IMR-90 (cell line): ENCODE data around the gene PPARGC1A. TPM values are rescaled to one million over a fixed set of nuclear protein-coding genes. Genes with fewer than 3 reads are reported as not detected.

Source experiments
- ATAC-seq: fragments of 200-7000 bp; cut with Tn5 transposase; 2 replicates; pipeline ENCODE4 v1.9.1; 2020; ENCODE audit warnings: low read depth, mild to moderate bottlenecking, moderate library complexity
- BruUV-seq: library from RNA; stranded (reverse); fragments of 400-500 nt; replicated peaks from 2 replicates; lab custom pipeline; 2021; lab: Mats Ljungman, UMichigan
- CTCF ChIA-PET: fragments of 300-600 bp; formaldehyde crosslinking; extraction: SDS; loops from one replicate; lab custom pipeline; 2021; ENCODE audit warnings: antibody characterized with exemption; lab: Yijun Ruan, JAX
- POLR2A ChIA-PET: fragments of 300-600 bp; sonication (Branson Sonifier 250); formaldehyde crosslinking; loops from one replicate; lab custom pipeline; 2022; ENCODE audit warnings: antibody characterized with exemption; ENCODE audit not compliant: unreplicated experiment; lab: Charles Lee
- DNase-seq: peaks from one replicate; pipeline ENCODE4 v3.0.0; 2013
- H2AFZ ChIP-seq: replicated peaks from 2 replicates; pipeline ENCODE3; 2013; ENCODE audit warnings: low read length, mild to moderate bottlenecking; ENCODE audit not compliant: poor library complexity
- H2AK5ac ChIP-seq: 2 replicates; pipeline ENCODE4 v1.6.1; 2013; ENCODE audit warnings: low read depth, low read length, inconsistent platforms
- H2AK9ac ChIP-seq: replicated peaks from 2 replicates; pipeline ENCODE3; 2013; ENCODE audit warnings: mild to moderate bottlenecking, low read depth, low read length, moderate library complexity; ENCODE audit not compliant: poor library complexity
- H2BK120ac ChIP-seq: 2 replicates; pipeline ENCODE4 v1.6.1; 2013; ENCODE audit warnings: low read depth, low read length, inconsistent platforms
- H2BK15ac ChIP-seq: 3 replicates; pipeline ENCODE4 v1.6.1; 2013; ENCODE audit warnings: low read depth, low read length, inconsistent platforms
- H2BK20ac ChIP-seq: 2 replicates; pipeline ENCODE4 v1.6.1; 2013; ENCODE audit warnings: low read depth, mild to moderate bottlenecking, inconsistent platforms, low read length, moderate library complexity
- H2BK5ac ChIP-seq: 2 replicates; pipeline ENCODE4 v1.6.1; 2013; ENCODE audit warnings: mild to moderate bottlenecking, low read depth, low read length, inconsistent platforms; ENCODE audit not compliant: poor library complexity, severe bottlenecking
- H3K14ac ChIP-seq: replicated peaks from 2 replicates; pipeline ENCODE4 v1.6.1; 2013; ENCODE audit warnings: low read depth, low read length, inconsistent platforms
- H3K18ac ChIP-seq: 2 replicates; pipeline ENCODE4 v1.6.1; 2013; ENCODE audit warnings: low read depth, low read length, control low read depth
- H3K23ac ChIP-seq: 2 replicates; pipeline ENCODE4 v1.6.1; 2013; ENCODE audit warnings: low read depth, low read length, inconsistent platforms
- H3K27ac ChIP-seq: 2 replicates; pipeline ENCODE4 v1.5.1; 2013; ENCODE audit warnings: mild to moderate bottlenecking, control low read depth, low read length; ENCODE audit not compliant: insufficient read depth
- H3K27me3 ChIP-seq: 2 replicates; pipeline ENCODE4 v1.6.1; 2013; ENCODE audit warnings: low read length; ENCODE audit not compliant: control insufficient read depth, insufficient read depth
- H3K36me3 ChIP-seq: 2 replicates; pipeline ENCODE4 v1.6.1; 2013; ENCODE audit warnings: low read length, mixed read lengths; ENCODE audit not compliant: control insufficient read depth, insufficient read depth
- H3K4ac ChIP-seq: 2 replicates; pipeline ENCODE4 v1.6.1; 2013; ENCODE audit warnings: low read depth, low read length, inconsistent platforms
- H3K4me1 ChIP-seq: 2 replicates; pipeline ENCODE4 v1.6.1; 2013; ENCODE audit warnings: low read length, mixed read lengths; ENCODE audit not compliant: control insufficient read depth, insufficient read depth
- H3K4me2 ChIP-seq: 2 replicates; pipeline ENCODE4 v1.6.1; 2013; ENCODE audit warnings: low read depth, mild to moderate bottlenecking, control low read depth, low read length, moderate library complexity
- H3K4me3 ChIP-seq: 2 replicates; pipeline ENCODE4 v1.5.1; 2013; ENCODE audit warnings: low read depth, mild to moderate bottlenecking, control low read depth, low read length, moderate library complexity; ENCODE audit not compliant: insufficient read depth
- H3K56ac ChIP-seq: 2 replicates; pipeline ENCODE4 v1.6.1; 2013; ENCODE audit warnings: low read length, inconsistent platforms; ENCODE audit not compliant: insufficient read depth; ENCODE audit errors: extremely low read depth
- H3K79me1 ChIP-seq, 2 experiments: 2 replicates each; pipeline ENCODE4 v1.6.1; 2013; ENCODE audit warnings: low read length in 2 of 2, inconsistent platforms in 1 of 2, low read depth in 1 of 2
- H3K9ac ChIP-seq: 2 replicates; pipeline ENCODE4 v1.6.1; 2013; ENCODE audit warnings: low read depth, low read length, control low read depth
- H3K9me1 ChIP-seq: 2 replicates; pipeline ENCODE4 v1.6.1; 2013; ENCODE audit warnings: low read length, inconsistent platforms; ENCODE audit not compliant: insufficient read depth
- H3K9me3 ChIP-seq: 2 replicates; pipeline ENCODE4 v1.6.1; 2013; ENCODE audit warnings: low read length; ENCODE audit not compliant: control insufficient read depth, insufficient read depth
- H4K20me1 ChIP-seq: 2 replicates; pipeline ENCODE4 v1.6.1; 2013; ENCODE audit warnings: low read length, inconsistent platforms; ENCODE audit not compliant: insufficient read depth
- H4K5ac ChIP-seq: 2 replicates; pipeline ENCODE4 v1.6.1; 2013; ENCODE audit warnings: mild to moderate bottlenecking, low read depth, low read length, control low read depth
- H4K8ac ChIP-seq, 2 experiments: 2 replicates each; pipeline ENCODE4 v1.6.1; 2013; ENCODE audit warnings: low read depth in 2 of 2, low read length in 2 of 2, control low read depth in 1 of 2, inconsistent platforms in 1 of 2
- H4K91ac ChIP-seq: 2 replicates; pipeline ENCODE4 v1.6.1; 2013; ENCODE audit warnings: low read depth, low read length, inconsistent platforms; ENCODE audit not compliant: insufficient read depth
- CEBPB ChIP-seq: IDR thresholded peaks from 2 replicates; pipeline ENCODE4 v1.6.1; 2012; ENCODE audit warnings: low read depth, low read length, improper control_type of control experiment
- FOS ChIP-seq: fragments of 150-350 bp; IDR thresholded peaks from 2 replicates; pipeline ENCODE4 v1.6.1; 2016; ENCODE audit warnings: low read depth, low read length
- MAFK ChIP-seq: IDR thresholded peaks from 2 replicates; pipeline ENCODE4 v1.6.1; 2012; ENCODE audit warnings: low read depth, low read length, improper control_type of control experiment
- MAZ ChIP-seq: IDR thresholded peaks from 2 replicates; pipeline ENCODE4 v1.6.1; 2012; ENCODE audit warnings: low read depth, mild to moderate bottlenecking, low read length, improper control_type of control experiment, moderate library complexity, borderline replicate concordance
- NFE2L2 ChIP-seq: fragments of 150-350 bp; IDR thresholded peaks from 2 replicates; pipeline ENCODE4 v1.6.1; 2016; ENCODE audit warnings: low read depth, mild to moderate bottlenecking, low read length
- RAD21 ChIP-seq: IDR thresholded peaks from 2 replicates; pipeline ENCODE4 v1.6.1; 2012; ENCODE audit warnings: low read length, improper control_type of control experiment
- RCOR1 ChIP-seq: IDR thresholded peaks from 2 replicates; pipeline ENCODE4 v1.6.1; 2012; ENCODE audit warnings: mild to moderate bottlenecking, low read length, improper control_type of control experiment; ENCODE audit not compliant: insufficient replicate concordance
- WGBS, 2 experiments: methylation state at CpG; one replicate each; pipeline versions ENCODE4 v1.1.5 to v1.1.7; 2013; ENCODE audit warnings: missing lambda C conversion rate in 2 of 2; ENCODE audit not compliant: insufficient read length in 1 of 2; ENCODE audit errors: extremely low coverage in 2 of 2; 5-methylcytosine and 5-hydroxymethylcytosine counted together
- dilution Hi-C: fragments of 300-500 bp; cut with HindIII; formaldehyde crosslinking; loops from one replicate; pipeline ENCODE4 v1.14.3; 2018; ENCODE audit warnings: low sequenced_read_pairs; ENCODE audit not compliant: unreplicated experiment
- in situ Hi-C: fragments of 300-500 bp; cut with MboI; formaldehyde crosslinking; loops from 3 replicates; pipeline ENCODE4 v1.14.3; 2019; ENCODE audit warnings: low sequenced_read_pairs, inconsistent platforms, mixed read lengths
- intact Hi-C: fragments of 100-400 bp; cut with micrococcal nuclease; formaldehyde crosslinking; loops from 2 replicates; pipeline ENCODE4 v1.10.0; 2022
- polyA plus RNA-seq, 3 experiments: library from polyadenylated mRNA; depleted of rRNA; stranded (reverse); fragments of >200 nt; gene quantifications; 2 replicates each; pipeline ENCODE4 v1.2.3, GENCODE V29; 2012; ENCODE audit warnings: low replicate concordance in 1 of 3
- total RNA-seq: library from RNA; depleted of rRNA; stranded (reverse); fragments of >200 nt; gene quantifications from 2 replicates; pipeline ENCODE4 v1.2.3, GENCODE V29; 2012

Gene PPARGC1A
- total and polyA plus RNA-seq, 2 of the 4 experiments (the other 2 are of a cell fraction): under 0.01 to 0.03 TPM

DNA sequence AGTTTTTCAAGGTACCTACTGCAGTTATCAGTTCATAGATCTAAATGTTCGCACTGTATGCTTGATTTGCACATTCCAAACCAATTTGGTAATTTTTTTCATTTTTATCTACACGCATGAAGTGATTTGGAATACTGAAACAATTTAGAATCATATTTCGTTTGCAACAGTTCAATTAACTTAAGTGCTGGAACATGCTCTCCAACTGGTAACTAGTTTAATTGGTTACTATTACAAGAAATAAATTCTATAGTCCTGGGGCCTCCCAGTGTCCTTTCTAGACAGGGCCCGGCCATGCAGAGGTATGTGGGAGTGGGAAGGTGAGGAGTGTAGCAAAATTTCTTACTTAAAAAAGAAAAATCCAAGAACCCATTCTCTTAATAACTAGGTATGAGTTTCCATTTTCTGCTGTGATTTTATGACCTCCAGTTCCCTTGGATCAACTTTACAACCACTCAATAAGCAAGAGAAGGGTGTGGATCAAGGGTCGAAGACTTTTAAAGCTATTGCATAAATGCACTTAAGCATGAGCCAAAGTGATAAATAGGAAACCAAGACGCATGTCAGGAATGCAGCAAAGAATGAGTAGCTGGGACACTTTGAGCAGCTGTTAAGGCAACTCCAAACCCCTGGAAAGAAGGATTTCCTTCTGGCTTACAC is 106.9 kb downstream of the PPARGC1A start:
- ChIA-PET POLR2A (no interaction called here), CTCF (no interaction called here)
- Histone ChIP-seq H2AK9ac (no peak overlapping the region), H3K4me1 (no peaks in the 10 kb centered on the region), H3K14ac (no peak overlapping the region), H3K9me3 (no peaks in the 10 kb centered on the region), H3K9ac (no peak overlapping the region), H4K5ac (no peak overlapping the region), H2BK15ac (no peak overlapping the region), H3K4me2 (no peak overlapping the region), H3K18ac (no peak overlapping the region), H2BK5ac (no peak overlapping the region), H3K27me3 (no peaks in the 10 kb centered on the region), H3K23ac (no peak overlapping the region), H4K91ac (no peak overlapping the region), H3K27ac (no peak overlapping the region), H2AK5ac (no peak overlapping the region), H3K79me1 (no peaks in the 10 kb centered on the region), H2AFZ (no peak overlapping the region), H4K8ac (no peak overlapping the region), H2BK120ac (no peak overlapping the region), H2BK20ac (no peak overlapping the region), H3K9me1 (no peaks in the 10 kb centered on the region), H4K20me1 (no peaks in the 10 kb centered on the region), H3K4me3 (no peak overlapping the region), H3K4ac (no peak overlapping the region), H3K56ac (no peak overlapping the region), H3K36me3 (no peaks in the 10 kb centered on the region)
- BruUV-seq: no TSS peak
- TF ChIP-seq NFE2L2 (no peak), FOS (no peak), RAD21 (no peak), MAZ (no peak), RCOR1 (no peak), MAFK (no peak), CEBPB (no peak)
- dilution Hi-C loops (no loop called here), in situ Hi-C loops (no loop called here), intact Hi-C loops (no loop called here)
- WGBS, 2 experiments: 20% methylated on average over 1 of the region's 6 CpGs; no CpG with 5 or more reads in 1 of the 2 experiments
- ATAC-seq (no peak), DNase-seq (no peak)
